Endodermal cell (in vitro differentiated cells): ENCODE measurements around the gene VWA1. TPM values are rescaled to one million over a fixed set of nuclear protein-coding genes. Genes with fewer than 3 reads are reported as not detected.
"Not testable (repeated sequence)": the region's sequence is repeated elsewhere in the genome, so short reads cannot be mapped to it uniquely, and the experiment has no call there.

Source experiments
- DNase-seq: peaks from one replicate; pipeline ENCODE4 v3.0.0-alpha.2; 2017
- H3K27ac ChIP-seq: 2 replicates; pipeline ENCODE4 v1.5.1; 2013; ENCODE audit warnings: mild to moderate bottlenecking, low read depth, low read length, moderate library complexity
- H3K27me3 ChIP-seq: 2 replicates; pipeline ENCODE4 v1.6.1; 2013; ENCODE audit warnings: mild to moderate bottlenecking, low read length, moderate library complexity; ENCODE audit not compliant: insufficient read depth, control insufficient read depth, poor library complexity, severe bottlenecking
- H3K36me3 ChIP-seq: 2 replicates; pipeline ENCODE4 v1.7.0; 2013; ENCODE audit warnings: mild to moderate bottlenecking, low read length, moderate library complexity; ENCODE audit not compliant: control insufficient read depth, insufficient read depth
- H3K4me1 ChIP-seq: one replicate; pipeline ENCODE4 v1.7.0; 2013; ENCODE audit warnings: low read length; ENCODE audit not compliant: control insufficient read depth, insufficient read depth
- H3K4me3 ChIP-seq: 2 replicates; pipeline ENCODE4 v1.5.1; 2013; ENCODE audit warnings: mild to moderate bottlenecking, low read length, moderate library complexity
- H3K9ac ChIP-seq: 2 replicates; pipeline ENCODE4 v1.6.1; 2013; ENCODE audit warnings: mild to moderate bottlenecking, low read length, moderate library complexity; ENCODE audit not compliant: poor library complexity, severe bottlenecking; ENCODE audit errors: extremely low read depth
- H3K9me3 ChIP-seq: 2 replicates; pipeline ENCODE4 v1.6.1; 2013; ENCODE audit warnings: mild to moderate bottlenecking, low read length, moderate library complexity; ENCODE audit not compliant: control insufficient read depth
- H3K27ac Mint-ChIP-seq: 2 replicates; pipeline ENCODE4 v1.8.0; 2020; ENCODE audit warnings: mixed read lengths
- H3K27me3 Mint-ChIP-seq: 2 replicates; pipeline ENCODE4 v1.8.0; 2021; ENCODE audit warnings: mild to moderate bottlenecking, mixed read lengths; ENCODE audit not compliant: insufficient read depth
- H3K36me3 Mint-ChIP-seq: 2 replicates; pipeline ENCODE4 v1.8.0; 2020; ENCODE audit warnings: low read depth, mixed read lengths
- H3K4me1 Mint-ChIP-seq: 2 replicates; pipeline ENCODE4 v1.8.0; 2020; ENCODE audit warnings: mixed read lengths
- H3K4me3 Mint-ChIP-seq: 2 replicates; pipeline ENCODE4 v1.8.0; 2020; ENCODE audit warnings: mild to moderate bottlenecking, moderate library complexity, mixed read lengths
- H3K9me3 Mint-ChIP-seq: 2 replicates; pipeline ENCODE4 v1.8.0; 2020; ENCODE audit warnings: mild to moderate bottlenecking, mixed read lengths
- CTCF ChIP-seq: fragments of 200-600 bp; sonication (generic); conservative IDR thresholded peaks from 2 replicates; pipeline ENCODE4 v1.5.0; 2021; ENCODE audit warnings: antibody characterized with exemption, mild to moderate bottlenecking
- WGBS, 2 experiments: methylation state at CpG; one replicate each; pipeline versions ENCODE4 v1.1.5 to v1.1.7; 2013; ENCODE audit warnings: missing lambda C conversion rate in 2 of 2, mixed read lengths in 1 of 2; ENCODE audit not compliant: insufficient coverage in 1 of 2, insufficient read length in 1 of 2; 5-methylcytosine and 5-hydroxymethylcytosine counted together
- total RNA-seq, 2 donors: library from RNA; stranded (reverse); fragmentation: NEBNext Ultra II Directional in 1 of 2; extraction: Animal tissue kit (Norgen Biotek cat#: 25700) in 1 of 2; gene quantifications; 2 replicates in 1 of 2; 3 replicates in 1 of 2; pipeline ENCODE4 v1.2.1, GENCODE V29; 2021

VWA1 gene
- total RNA-seq, 2 donors from 2014 or later, result 12.7 to 17.4 TPM

- Histone ChIP-seq H3K27ac (no peak overlapping the region), H3K4me3 (peak overlapping the region; percentile 95), H3K27me3 (no peaks in the 10 kb centered on the region), H3K36me3 (peaks cover 65% of the 10 kb centered on the region), H3K9me3 (no peaks in the 10 kb centered on the region), H3K4me1 (peaks cover 20% of the 10 kb centered on the region), H3K9ac (no peak overlapping the region)
- TF ChIP-seq CTCF, result no peak
- no peaks in the 10 kb centered on the region for H3K9me3 Mint-ChIP-seq
- no peaks in the 10 kb centered on the region for H3K27me3 Mint-ChIP-seq
- H3K36me3 Mint-ChIP-seq, result peaks cover 69% of the 10 kb centered on the region
- no peak for DNase-seq
- WGBS, 2 experiments, result 95 to 98% methylated on average over 7 of the region's 7 CpGs
- H3K27ac Mint-ChIP-seq, result peak overlapping the region; percentile 39
- peak overlapping the region; percentile 88 for H3K4me3 Mint-ChIP-seq
- H3K4me1 Mint-ChIP-seq, result peaks cover 30% of the 10 kb centered on the region
Measured at GRCh38 chr1:1401457-1402010, 34.0 kb upstream of the VWA1 start.

- TF ChIP-seq CTCF, result peak; percentile 88
- H3K4me1 ChIP-seq, result peaks cover 20% of the 10 kb centered on the region
- H3K4me3 ChIP-seq, result no peak overlapping the region
- Mint-ChIP-seq H3K36me3 (peaks cover 65% of the 10 kb centered on the region), H3K27ac (peak overlapping the region; percentile 88), H3K4me3 (peak overlapping the region; percentile 88), H3K27me3 (no peaks in the 10 kb centered on the region), H3K9me3 (no peaks in the 10 kb centered on the region), H3K4me1 (peaks cover 30% of the 10 kb centered on the region)
- H3K9me3 ChIP-seq, result no peaks in the 10 kb centered on the region
- peaks cover 59% of the 10 kb centered on the region for H3K36me3 ChIP-seq
- H3K9ac ChIP-seq, result no peak overlapping the region
- no peaks in the 10 kb centered on the region for H3K27me3 ChIP-seq
- H3K27ac ChIP-seq, result no peak overlapping the region
- DNase-seq, result peak; percentile 90
- WGBS, 2 experiments, result 87 to 89% methylated on average over 14 to 20 of the region's 20 CpGs
Measured at GRCh38 chr1:1402072-1402900, 33.2 kb upstream of the VWA1 start.

- peak overlapping the region; percentile 13 for H3K27ac Mint-ChIP-seq
- DNase-seq, result not testable (repeated sequence)
Measured at GRCh38 chr1:1402901-1403392, 32.5 kb upstream of the VWA1 start.

More at GRCh38 chr1:1402901-1403392, 32.5 kb upstream of the VWA1 start:
- Mint-ChIP-seq H3K4me1 (peaks cover 30% of the 10 kb centered on the region), H3K36me3 (peaks cover 58% of the 10 kb centered on the region)
- peaks cover 53% of the 10 kb centered on the region for H3K36me3 ChIP-seq
- not testable (repeated sequence) for H3K27me3 Mint-ChIP-seq, H3K9ac ChIP-seq, H3K9me3 Mint-ChIP-seq, H3K27ac ChIP-seq, H3K4me3 Mint-ChIP-seq, H3K4me3 ChIP-seq, H3K27me3 ChIP-seq, H3K9me3 ChIP-seq
- WGBS, 2 experiments, result 93% methylated on average over 9 of the region's 9 CpGs
- H3K4me1 ChIP-seq, result peaks cover 18% of the 10 kb centered on the region
